Kidney epithelial cell (primary cell): Measurements from ENCODE around the gene OR2AG2. TPM values are rescaled to one million over a fixed set of nuclear protein-coding genes. Genes with fewer than 3 reads are reported as not detected.

ENCODE experiments used
- DNase-seq: peaks from one replicate; pipeline ENCODE4 v3.0.0-alpha.2; 2010; ENCODE audit warnings: low read depth
- H3K27me3 ChIP-seq: 2 replicates; pipeline ENCODE4 v1.6.0; 2011; ENCODE audit warnings: low read length; ENCODE audit not compliant: control insufficient read depth, insufficient read depth
- H3K36me3 ChIP-seq: 2 replicates; pipeline ENCODE4 v1.5.1; 2011; ENCODE audit warnings: low read length; ENCODE audit not compliant: control insufficient read depth, insufficient read depth
- H3K4me3 ChIP-seq: 2 replicates; pipeline ENCODE4 v1.5.1; 2011; ENCODE audit warnings: low read depth, mild to moderate bottlenecking, control low read depth, low read length
- total RNA-seq: library from RNA; depleted of rRNA; stranded (reverse); fragments of >200 nt; gene quantifications from 2 replicates; pipeline ENCODE4 v1.2.3, GENCODE V29; 2015
- TF ChIP-seq, protein P1 (sequence below): IDR thresholded peaks from 2 replicates; pipeline ENCODE4 v1.5.1; 2011; ENCODE audit warnings: mild to moderate bottlenecking, moderate library complexity, low read length, control low read depth, inconsistent platforms; ENCODE audit not compliant: insufficient read depth, poor library complexity, severe bottlenecking

OR2AG2 gene
- total RNA-seq, 1 donor from 2014 or later, result 0.04 TPM

DNA sequence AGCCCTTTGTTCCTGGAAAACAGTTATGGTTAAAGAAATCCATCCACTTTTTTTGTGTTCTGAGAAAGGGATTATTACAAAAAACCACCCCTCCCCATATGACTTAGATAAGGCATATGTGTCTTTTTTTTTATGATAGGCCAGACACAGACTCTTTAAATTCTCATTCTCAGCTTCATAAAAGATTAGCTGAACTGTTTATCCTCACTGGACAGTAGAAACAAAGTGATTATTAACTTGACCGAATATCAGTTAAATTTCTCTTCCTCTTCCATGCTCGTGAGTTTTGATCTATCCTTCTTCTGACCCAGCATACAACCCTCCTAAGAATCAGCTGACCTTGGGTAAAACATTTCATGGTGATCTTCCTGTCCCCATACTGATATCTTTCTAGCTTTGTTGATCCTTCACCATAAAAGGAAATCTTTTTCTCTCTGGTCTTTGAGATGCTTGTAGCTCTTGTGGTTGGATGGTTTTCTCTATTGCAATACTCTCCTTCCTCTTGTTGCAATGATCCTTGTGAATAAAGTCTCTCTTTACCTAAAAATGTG lies 26.2 kb downstream of the OR2AG2 start:
- H3K4me3 ChIP-seq, result no peak overlapping the region
- H3K27me3 ChIP-seq, result no peaks in the 10 kb centered on the region

GRCh38 chr11:6745018-6745417 lies 26.8 kb downstream of the OR2AG2 start:
- TF ChIP-seq, protein P1, sequence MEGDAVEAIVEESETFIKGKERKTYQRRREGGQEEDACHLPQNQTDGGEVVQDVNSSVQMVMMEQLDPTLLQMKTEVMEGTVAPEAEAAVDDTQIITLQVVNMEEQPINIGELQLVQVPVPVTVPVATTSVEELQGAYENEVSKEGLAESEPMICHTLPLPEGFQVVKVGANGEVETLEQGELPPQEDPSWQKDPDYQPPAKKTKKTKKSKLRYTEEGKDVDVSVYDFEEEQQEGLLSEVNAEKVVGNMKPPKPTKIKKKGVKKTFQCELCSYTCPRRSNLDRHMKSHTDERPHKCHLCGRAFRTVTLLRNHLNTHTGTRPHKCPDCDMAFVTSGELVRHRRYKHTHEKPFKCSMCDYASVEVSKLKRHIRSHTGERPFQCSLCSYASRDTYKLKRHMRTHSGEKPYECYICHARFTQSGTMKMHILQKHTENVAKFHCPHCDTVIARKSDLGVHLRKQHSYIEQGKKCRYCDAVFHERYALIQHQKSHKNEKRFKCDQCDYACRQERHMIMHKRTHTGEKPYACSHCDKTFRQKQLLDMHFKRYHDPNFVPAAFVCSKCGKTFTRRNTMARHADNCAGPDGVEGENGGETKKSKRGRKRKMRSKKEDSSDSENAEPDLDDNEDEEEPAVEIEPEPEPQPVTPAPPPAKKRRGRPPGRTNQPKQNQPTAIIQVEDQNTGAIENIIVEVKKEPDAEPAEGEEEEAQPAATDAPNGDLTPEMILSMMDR, result no peak
- Histone ChIP-seq H3K27me3 (no peaks in the 10 kb centered on the region), H3K36me3 (no peaks in the 10 kb centered on the region), H3K4me3 (no peak overlapping the region)
- no peak for DNase-seq

More for the DNA sequence above, 26.2 kb downstream of the OR2AG2 start:
- TF ChIP-seq, protein P1, result no peak
- no peak for DNase-seq
- no peaks in the 10 kb centered on the region for H3K36me3 ChIP-seq

DNA sequence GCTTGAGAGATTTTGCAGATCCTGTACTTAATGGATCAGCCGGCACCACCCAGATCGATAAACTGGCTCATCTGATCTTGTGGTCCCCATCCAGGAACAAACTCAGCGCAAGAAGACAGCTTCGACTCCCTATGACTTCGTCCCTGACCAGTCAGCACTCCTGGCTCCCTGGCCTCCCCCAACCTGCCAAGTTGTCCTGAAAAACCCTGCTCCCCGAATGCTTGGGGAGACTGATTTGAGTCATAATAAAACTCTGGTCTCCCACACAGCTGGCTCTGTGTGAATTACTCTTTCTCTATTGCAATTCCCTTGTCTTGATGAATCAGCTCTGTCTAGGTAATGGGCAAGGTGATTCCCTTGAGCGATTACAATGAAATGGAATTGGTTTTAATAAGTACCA lies 29.5 kb downstream of the OR2AG2 start:
- DNase-seq, result no peak
- H3K27me3 ChIP-seq, result no peaks in the 10 kb centered on the region
- TF ChIP-seq, protein P1, result no peak

GRCh38 chr11:6738590-6738989 lies 33.2 kb downstream of the OR2AG2 start:
- Histone ChIP-seq H3K4me3 (no peak overlapping the region), H3K36me3 (no peaks in the 10 kb centered on the region), H3K27me3 (no peaks in the 10 kb centered on the region)
- TF ChIP-seq, protein P1, result no peak
- no peak for DNase-seq

More for the DNA sequence above, 29.5 kb downstream of the OR2AG2 start:
- H3K4me3 ChIP-seq, result no peak overlapping the region
- H3K36me3 ChIP-seq, result no peaks in the 10 kb centered on the region

- TF ChIP-seq, protein P1, result peak; percentile 58
- H3K4me3 ChIP-seq, result no peak overlapping the region
- no peaks in the 10 kb centered on the region for H3K27me3 ChIP-seq
- H3K36me3 ChIP-seq, result no peaks in the 10 kb centered on the region
- no peak for DNase-seq
Measured at GRCh38 chr11:6737872-6738466, 33.8 kb downstream of the OR2AG2 start.
